Astrocyte of the spinal cord (primary cell): Measurements from ENCODE around the gene AKNAD1.

ENCODE experiments used
- DNase-seq: peaks from one replicate; pipeline ENCODE4 v3.0.0; 2011; ENCODE audit warnings: low read depth, low spot score
- H3K4me3 ChIP-seq: 2 replicates; pipeline ENCODE4 v1.5.1; 2011; ENCODE audit warnings: low read depth, mild to moderate bottlenecking, low read length, moderate library complexity
- in situ Hi-C: cut with HindIII; loops from 2 replicates; pipeline ENCODE4 v1.10.0; 2017; ENCODE audit warnings: low sequenced_read_pairs
- TF ChIP-seq, protein P1 (sequence below): IDR thresholded peaks from 2 replicates; pipeline ENCODE4 v1.5.1; 2012; ENCODE audit warnings: low read depth, mild to moderate bottlenecking, low read length, inconsistent platforms

AKNAD1 gene

GRCh38 chr1:108845991-108846390 lies 10.9 kb downstream of the AKNAD1 start:
- TF ChIP-seq, protein P1, sequence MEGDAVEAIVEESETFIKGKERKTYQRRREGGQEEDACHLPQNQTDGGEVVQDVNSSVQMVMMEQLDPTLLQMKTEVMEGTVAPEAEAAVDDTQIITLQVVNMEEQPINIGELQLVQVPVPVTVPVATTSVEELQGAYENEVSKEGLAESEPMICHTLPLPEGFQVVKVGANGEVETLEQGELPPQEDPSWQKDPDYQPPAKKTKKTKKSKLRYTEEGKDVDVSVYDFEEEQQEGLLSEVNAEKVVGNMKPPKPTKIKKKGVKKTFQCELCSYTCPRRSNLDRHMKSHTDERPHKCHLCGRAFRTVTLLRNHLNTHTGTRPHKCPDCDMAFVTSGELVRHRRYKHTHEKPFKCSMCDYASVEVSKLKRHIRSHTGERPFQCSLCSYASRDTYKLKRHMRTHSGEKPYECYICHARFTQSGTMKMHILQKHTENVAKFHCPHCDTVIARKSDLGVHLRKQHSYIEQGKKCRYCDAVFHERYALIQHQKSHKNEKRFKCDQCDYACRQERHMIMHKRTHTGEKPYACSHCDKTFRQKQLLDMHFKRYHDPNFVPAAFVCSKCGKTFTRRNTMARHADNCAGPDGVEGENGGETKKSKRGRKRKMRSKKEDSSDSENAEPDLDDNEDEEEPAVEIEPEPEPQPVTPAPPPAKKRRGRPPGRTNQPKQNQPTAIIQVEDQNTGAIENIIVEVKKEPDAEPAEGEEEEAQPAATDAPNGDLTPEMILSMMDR = no peak
- in situ Hi-C loops = no loop called here
- DNase-seq = no peak
- H3K4me3 ChIP-seq = no peak overlapping the region

DNA sequence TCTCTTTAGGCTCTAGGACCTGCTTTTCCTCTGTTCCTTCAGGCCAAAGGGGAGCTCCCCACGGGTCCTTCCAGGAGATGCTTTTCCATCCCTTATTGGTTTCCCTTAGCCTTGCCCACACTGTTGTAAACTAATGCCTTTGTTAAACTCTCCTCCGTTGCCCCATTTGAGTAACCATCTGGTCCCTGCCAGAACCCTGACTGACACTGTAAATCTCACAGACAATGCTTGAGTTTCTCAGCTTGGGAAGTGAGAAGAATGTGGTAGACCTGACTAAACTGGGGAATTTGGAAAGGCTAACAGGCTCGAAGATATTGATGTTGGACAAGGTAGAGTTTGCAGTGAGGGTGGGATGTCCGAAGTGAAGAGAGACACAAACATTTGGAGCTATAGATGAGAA lies 11.4 kb downstream of the AKNAD1 start:
- in situ Hi-C loops = no loop called here
- H3K4me3 ChIP-seq = no peak overlapping the region
- TF ChIP-seq, protein P1 = no peak
- DNase-seq = no peak

DNA sequence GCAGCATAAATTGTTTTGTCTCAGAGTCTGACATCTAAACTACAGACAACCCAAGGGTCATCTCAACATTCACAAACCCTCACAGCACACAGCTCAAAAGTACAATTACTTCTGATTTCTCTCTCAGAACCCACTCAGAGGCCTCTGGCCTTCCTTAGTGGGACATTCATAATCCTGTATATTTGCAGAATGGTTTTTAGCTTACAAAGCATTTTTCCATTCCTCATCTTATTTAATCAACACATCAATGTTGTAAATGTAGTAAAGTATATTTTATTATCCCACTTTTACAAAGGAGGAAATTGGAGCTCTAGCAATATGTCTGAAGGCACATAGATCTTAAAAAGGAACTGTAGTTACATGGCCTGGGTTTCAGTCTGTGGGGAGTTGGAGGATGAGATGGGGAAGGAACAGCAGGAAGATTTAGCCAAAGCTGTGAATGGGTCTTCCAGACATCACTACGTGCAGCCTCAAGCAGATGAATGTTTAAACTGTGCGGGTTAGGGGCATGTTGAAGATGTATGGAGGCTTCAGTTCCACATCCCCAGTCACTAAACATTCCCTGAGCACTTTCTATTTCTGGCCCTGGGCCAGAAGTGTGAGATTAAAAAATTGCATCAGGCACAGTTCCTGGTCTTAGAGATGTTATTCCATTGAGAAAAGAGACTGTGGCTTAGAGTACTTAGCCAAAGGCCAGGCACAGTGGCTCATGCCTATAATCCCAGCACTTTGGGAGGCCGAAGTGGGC lies 13.3 kb downstream of the AKNAD1 start:
- TF ChIP-seq, protein P1 = no peak
- in situ Hi-C loops = no loop called here
- no peak for DNase-seq
- no peak overlapping the region for H3K4me3 ChIP-seq

DNA sequence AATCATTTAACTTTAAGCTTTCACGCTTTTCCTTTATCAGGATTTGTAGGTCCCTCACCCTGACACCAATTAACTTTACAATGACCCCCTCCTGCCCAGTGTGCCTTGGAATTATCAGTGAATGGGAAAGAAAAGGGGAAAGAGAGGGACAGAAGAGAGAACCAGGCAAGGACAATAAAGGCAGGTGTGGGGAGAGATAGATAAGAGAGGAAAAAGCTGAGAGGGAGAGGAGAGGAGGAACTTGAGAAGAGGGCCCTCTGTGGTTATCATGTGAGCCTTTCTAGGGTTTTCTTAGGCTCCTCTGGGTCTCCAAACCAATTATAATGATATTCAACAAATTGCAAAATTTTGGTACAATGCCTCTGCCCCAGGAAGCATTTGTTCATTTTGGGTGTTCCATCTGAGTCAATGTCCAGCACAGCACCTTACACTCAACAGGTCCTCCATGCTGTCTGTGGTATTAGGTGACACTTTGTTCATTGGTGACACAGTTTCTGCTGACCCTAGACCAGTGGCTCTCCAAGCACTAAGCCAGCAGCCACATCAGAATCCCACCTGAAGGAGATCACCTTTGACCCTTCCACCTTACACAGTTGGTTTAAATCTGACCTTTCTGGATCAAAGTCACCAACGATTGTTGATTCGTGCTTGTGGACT lies 14.2 kb downstream of the AKNAD1 start:
- H3K4me3 ChIP-seq = no peak overlapping the region
- in situ Hi-C loops = no loop called here
- TF ChIP-seq, protein P1 = no peak
- DNase-seq = no peak

DNA sequence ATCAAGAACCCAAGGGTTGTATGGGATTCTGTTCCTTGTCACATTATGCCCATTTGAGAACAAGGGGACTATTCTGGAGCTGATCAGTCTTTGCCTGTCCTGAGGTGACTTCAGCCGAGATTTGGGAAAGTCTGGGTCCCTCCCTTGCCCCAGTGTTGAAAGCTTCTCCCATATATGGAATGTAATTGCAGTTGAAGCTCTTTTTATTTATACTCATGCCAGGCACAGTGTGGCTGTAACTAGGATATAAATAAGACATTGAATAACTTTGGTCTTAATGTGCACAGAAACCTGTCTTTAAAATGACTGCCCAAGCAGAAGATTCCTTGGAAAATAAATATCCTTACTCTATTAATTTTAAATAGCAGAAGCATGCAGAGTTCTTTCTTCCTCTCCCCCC lies 15.2 kb downstream of the AKNAD1 start:
- TF ChIP-seq, protein P1 = no peak
- no peak overlapping the region for H3K4me3 ChIP-seq
- in situ Hi-C loops = no loop called here
- no peak for DNase-seq

DNA sequence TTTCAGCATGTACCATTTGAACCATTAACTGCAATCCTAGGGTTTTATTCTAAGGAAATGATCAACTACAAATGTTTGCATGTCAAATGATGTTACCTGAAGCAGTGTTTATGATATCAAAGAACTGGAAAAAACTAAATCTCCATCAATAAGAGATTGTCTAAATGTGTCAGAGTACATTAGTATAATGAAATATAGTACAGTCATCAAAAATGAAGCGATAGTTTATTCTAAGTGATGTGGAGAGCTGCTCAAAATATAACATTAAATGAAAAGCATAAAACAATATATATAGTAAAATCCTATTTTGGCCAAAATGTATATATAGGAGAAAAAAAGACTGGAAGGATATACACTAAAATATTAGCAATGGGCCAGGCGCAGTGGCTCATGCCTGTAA lies 24.0 kb downstream of the AKNAD1 start:
- TF ChIP-seq, protein P1 = no peak
- DNase-seq = no peak
- in situ Hi-C loops = no loop called here
- H3K4me3 ChIP-seq = no peak overlapping the region
